Ectodermal cell (in vitro differentiated cells): ENCODE data around the gene CEP41.

ENCODE experiments used
- H3K27ac ChIP-seq: 2 replicates; pipeline ENCODE4 v1.7.0; 2013; ENCODE audit warnings: mild to moderate bottlenecking, low read depth, low read length; ENCODE audit not compliant: insufficient read depth, poor library complexity, severe bottlenecking
- H3K27me3 ChIP-seq: 2 replicates; pipeline ENCODE4 v1.7.0; 2013; ENCODE audit warnings: mild to moderate bottlenecking, low read length; ENCODE audit not compliant: insufficient read depth, control insufficient read depth, poor library complexity, severe bottlenecking
- H3K36me3 ChIP-seq: one replicate; pipeline ENCODE4 v1.7.0; 2013; ENCODE audit warnings: low read length; ENCODE audit not compliant: control insufficient read depth, insufficient read depth
- H3K4me1 ChIP-seq: one replicate; pipeline ENCODE4 v1.7.0; 2013; ENCODE audit warnings: low read length; ENCODE audit not compliant: control insufficient read depth, insufficient read depth
- H3K4me3 ChIP-seq: 2 replicates; pipeline ENCODE4 v1.7.0; 2013; ENCODE audit warnings: low read depth, low read length, control low read depth; ENCODE audit not compliant: insufficient read depth
- H3K9me3 ChIP-seq: 2 replicates; pipeline ENCODE4 v1.7.0; 2013; ENCODE audit warnings: mild to moderate bottlenecking, low read length, moderate library complexity; ENCODE audit not compliant: control insufficient read depth
- WGBS, 2 experiments: methylation state at CpG; one replicate each; pipeline ENCODE4 v1.1.7; 2013; ENCODE audit warnings: missing lambda C conversion rate in 2 of 2; 5-methylcytosine and 5-hydroxymethylcytosine counted together

CEP41 gene

DNA sequence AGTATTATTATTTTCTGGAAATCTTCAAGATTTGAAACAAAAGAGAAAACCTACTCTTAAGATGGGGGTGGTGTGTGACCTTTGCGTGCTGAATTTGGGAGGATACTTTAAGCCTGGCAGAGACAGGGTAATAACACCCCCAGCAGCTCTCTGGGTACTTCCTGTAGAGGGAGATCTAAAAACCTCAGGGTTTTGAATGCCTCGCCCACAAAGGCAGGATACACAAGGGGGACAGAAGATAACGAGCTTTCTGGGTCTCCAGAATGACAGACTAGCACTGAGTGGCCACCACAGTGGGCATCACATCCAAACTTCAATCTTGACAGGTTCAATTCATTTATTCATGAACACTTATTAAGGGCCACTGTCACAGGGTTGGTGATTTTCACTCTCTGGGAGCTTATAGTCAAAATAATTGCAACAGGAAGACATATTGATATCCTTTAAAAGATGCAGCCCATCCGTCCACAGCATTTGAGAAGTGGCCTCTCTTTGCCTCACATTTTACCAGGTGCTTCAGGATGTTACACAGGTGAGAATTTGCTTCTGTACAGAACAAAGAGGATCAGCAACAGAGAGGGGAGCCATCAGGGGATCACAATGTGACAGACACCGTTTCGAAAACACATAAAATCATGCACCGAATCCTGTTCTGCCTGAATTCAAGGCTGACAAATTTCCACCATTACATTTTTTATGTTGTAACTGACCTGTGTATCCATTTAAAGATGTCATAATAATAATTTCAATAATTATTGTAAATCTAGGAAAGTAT lies 46.2 kb downstream of the CEP41 start:
- H3K27me3 ChIP-seq = no peaks in the 10 kb centered on the region
- no peaks in the 10 kb centered on the region for H3K9me3 ChIP-seq
- no peak overlapping the region for H3K27ac ChIP-seq
- no peak overlapping the region for H3K4me3 ChIP-seq
- WGBS, 2 experiments = 87% methylated on average over 7 of the region's 7 CpGs
- peaks cover 7% of the 10 kb centered on the region for H3K4me1 ChIP-seq
- H3K36me3 ChIP-seq = peaks cover 3% of the 10 kb centered on the region

DNA sequence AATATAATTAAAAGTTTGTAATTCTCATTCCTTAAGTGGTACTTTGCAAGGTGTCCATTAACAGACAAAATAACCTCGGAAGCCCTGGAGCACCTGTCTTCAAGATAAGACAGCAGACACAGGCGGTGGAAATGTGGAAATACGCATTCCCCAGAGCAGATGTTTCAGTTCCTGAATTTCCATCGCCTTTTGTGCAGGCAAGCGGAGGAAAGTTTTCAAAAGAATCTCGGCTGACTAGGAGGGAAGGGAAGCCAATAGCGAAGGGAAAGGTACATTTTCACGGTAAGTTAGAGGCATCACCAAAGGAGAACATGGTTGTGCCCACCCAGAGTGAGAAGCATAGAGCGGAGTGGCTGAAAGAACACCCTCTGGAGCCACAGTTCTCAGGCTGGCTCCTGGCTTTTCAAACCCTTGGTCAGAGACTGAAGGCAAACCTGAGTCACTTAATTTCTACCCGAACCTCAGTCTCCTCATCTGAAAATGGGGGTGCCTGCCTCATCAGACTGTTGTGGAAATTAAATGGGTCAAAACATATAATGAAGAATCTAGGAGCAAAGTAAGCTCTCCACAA lies 46.9 kb downstream of the CEP41 start:
- H3K4me1 ChIP-seq = peaks cover 7% of the 10 kb centered on the region
- no peak overlapping the region for H3K4me3 ChIP-seq
- no peak overlapping the region for H3K27ac ChIP-seq
- 90 to 91% methylated on average over 10 of the region's 10 CpGs for WGBS, 2 experiments
- H3K36me3 ChIP-seq = peaks cover 3% of the 10 kb centered on the region
- no peaks in the 10 kb centered on the region for H3K27me3 ChIP-seq
- H3K9me3 ChIP-seq = no peaks in the 10 kb centered on the region

DNA sequence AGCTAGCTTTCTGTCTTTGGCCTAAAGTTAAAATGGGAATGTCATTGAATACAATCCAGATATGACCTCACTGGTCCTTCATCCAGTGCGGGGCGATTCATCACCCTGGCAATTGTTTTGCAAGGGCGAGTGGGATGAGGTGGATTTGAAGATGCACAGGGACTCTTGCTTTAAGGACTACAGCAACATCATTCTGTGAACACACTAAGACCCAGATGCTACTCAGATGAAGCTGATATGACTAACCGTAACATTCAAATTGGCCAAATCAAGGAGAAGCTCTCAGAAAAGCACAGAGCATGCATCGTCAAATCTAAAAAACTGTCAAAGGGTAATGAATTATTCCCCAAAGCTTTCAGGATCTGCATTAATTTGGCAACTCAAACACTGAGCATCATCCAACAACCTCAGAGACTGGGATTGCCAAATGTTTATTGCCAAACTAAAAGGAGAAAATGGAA lies 47.7 kb downstream of the CEP41 start:
- H3K27ac ChIP-seq = no peak overlapping the region
- peaks cover 8% of the 10 kb centered on the region for H3K4me1 ChIP-seq
- H3K4me3 ChIP-seq = no peak overlapping the region
- 95 to 99% methylated on average over 5 of the region's 5 CpGs for WGBS, 2 experiments
- no peaks in the 10 kb centered on the region for H3K27me3 ChIP-seq
- no peaks in the 10 kb centered on the region for H3K9me3 ChIP-seq
- H3K36me3 ChIP-seq = no peaks in the 10 kb centered on the region

DNA sequence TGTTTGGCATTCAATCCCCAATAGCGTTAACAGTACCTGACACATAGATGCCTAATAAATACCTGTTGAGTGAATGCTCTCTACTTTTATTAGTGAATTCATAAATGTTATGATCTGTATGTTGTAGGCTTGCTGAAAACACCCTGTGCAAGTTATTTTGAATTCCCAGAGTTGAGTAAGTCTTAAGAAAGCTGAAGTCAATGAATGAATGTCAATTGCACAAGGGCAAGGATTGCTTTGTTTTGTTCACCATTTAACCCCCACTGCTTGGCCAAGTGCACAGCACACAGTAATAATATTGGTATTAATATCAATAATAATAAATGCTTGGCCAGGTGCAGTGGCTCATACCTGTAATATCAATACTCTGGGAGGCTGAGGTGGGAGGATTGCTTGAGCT lies 50.3 kb downstream of the CEP41 start:
- Histone ChIP-seq H3K4me1 (peaks cover 11% of the 10 kb centered on the region), H3K9me3 (no peaks in the 10 kb centered on the region), H3K36me3 (no peaks in the 10 kb centered on the region), H3K27ac (no peak overlapping the region), H3K27me3 (no peaks in the 10 kb centered on the region), H3K4me3 (no peak overlapping the region)
- 100% methylated on average over 1 of the region's 1 CpG; no CpG with 5 or more reads in 1 of the 2 experiments for WGBS, 2 experiments

DNA sequence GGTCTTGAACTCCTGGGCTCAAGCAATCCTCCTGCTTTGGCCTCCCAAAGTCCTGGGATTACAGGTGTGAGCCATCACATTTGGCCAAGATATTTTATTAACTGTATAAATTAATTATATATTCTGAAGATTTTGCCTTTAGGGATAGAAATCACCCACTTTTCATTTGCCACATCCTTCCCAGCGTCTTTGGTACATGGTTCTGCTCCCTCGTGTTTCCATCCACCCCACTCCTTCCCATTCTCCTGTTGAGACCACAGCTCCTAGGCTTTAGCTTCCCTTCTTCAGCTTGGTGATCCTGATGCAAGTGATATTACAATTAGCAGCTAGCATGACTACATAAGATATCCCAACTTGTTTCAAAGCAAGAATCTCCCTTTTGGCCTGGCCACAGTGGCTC lies 52.1 kb downstream of the CEP41 start:
- no peak overlapping the region for H3K27ac ChIP-seq
- no peaks in the 10 kb centered on the region for H3K27me3 ChIP-seq
- no peak overlapping the region for H3K4me3 ChIP-seq
- 66 to 72% methylated on average over 2 of the region's 2 CpGs for WGBS, 2 experiments
- peaks cover 4% of the 10 kb centered on the region for H3K4me1 ChIP-seq
- H3K36me3 ChIP-seq = no peaks in the 10 kb centered on the region
- no peaks in the 10 kb centered on the region for H3K9me3 ChIP-seq

DNA sequence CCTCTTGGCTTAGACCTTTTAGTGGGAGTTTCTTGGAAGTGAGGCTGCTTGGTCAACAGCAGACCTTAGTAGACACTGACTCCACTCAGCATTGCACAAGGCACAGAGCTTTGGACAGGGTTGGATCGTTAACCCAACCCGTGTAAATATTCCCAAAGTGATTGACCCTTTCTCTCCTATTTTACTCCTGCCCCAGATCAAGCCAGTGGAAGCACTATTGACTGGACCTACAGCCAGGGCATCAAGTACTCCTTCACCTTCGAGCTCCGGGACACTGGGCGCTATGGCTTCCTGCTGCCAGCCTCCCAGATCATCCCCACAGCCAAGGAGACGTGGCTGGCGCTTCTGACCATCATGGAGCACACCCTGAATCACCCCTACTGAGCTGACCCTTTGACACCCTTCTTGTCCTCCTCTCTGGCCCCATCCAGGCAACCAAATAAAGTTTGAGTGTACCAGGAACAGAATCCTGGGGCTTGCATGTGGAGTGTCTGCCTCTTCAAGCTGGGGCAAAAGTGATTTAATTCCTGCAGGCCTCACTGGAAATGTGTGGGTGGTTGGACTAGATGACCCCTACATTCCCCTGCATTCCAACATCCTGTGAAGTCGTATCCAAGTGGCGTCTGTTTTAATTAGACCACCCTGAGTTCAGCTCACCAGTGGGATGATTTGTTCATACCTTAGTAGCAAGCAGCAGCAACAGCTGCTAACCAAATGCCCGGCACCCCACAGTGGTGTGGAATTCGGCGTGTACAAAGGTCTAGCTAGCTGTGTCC lies 53.0 kb downstream of the CEP41 start:
- 92 to 93% methylated on average over 12 of the region's 12 CpGs for WGBS, 2 experiments
- peaks cover 4% of the 10 kb centered on the region for H3K4me1 ChIP-seq
- H3K27ac ChIP-seq = no peak overlapping the region
- H3K36me3 ChIP-seq = no peaks in the 10 kb centered on the region
- no peaks in the 10 kb centered on the region for H3K27me3 ChIP-seq
- H3K4me3 ChIP-seq = no peak overlapping the region
- H3K9me3 ChIP-seq = no peaks in the 10 kb centered on the region

DNA sequence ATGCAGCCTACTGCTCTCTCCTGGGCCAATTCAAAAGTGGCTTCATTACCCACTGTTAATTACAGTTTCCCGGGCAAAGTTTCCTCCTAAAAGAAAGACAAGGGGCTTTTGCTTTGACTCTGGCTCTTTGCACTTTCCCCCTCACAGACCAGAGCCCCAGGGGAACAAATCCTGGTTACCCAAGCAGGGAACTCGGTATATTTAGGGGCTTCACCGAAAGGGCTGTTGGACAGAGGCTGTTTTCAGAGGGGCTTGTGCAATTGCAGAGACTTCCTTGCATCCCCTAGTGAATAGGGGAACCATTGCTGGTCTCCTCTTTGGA lies 53.5 kb downstream of the CEP41 start:
- no peak overlapping the region for H3K27ac ChIP-seq
- H3K4me1 ChIP-seq = peaks cover 4% of the 10 kb centered on the region
- no peaks in the 10 kb centered on the region for H3K36me3 ChIP-seq
- no peak overlapping the region for H3K4me3 ChIP-seq
- 93 to 98% methylated on average over 3 of the region's 3 CpGs for WGBS, 2 experiments
- H3K27me3 ChIP-seq = no peaks in the 10 kb centered on the region
- no peaks in the 10 kb centered on the region for H3K9me3 ChIP-seq

DNA sequence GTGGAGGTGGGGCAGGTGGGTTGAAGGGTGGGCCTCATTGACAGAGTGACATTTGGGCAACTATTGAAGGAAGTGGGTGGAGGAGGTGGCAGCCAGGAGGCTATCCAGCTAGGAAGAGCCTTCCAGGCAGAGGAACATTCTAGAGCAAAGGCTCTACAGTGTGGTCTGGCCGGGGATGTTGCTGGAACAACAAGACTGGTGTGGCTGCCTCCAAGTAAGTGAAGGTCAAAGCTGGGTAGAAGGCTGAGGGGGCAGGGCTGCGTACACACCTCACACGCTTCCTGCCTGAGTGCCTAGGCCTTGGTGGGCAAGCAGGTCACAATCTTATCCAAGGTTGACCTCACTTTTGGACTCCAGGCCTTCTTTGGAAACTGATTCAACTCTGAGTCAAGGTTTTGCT lies 53.9 kb downstream of the CEP41 start:
- H3K27ac ChIP-seq = no peak overlapping the region
- no peaks in the 10 kb centered on the region for H3K9me3 ChIP-seq
- 95 to 96% methylated on average over 3 of the region's 3 CpGs for WGBS, 2 experiments
- H3K36me3 ChIP-seq = no peaks in the 10 kb centered on the region
- H3K4me1 ChIP-seq = peaks cover 4% of the 10 kb centered on the region
- H3K4me3 ChIP-seq = no peak overlapping the region
- H3K27me3 ChIP-seq = no peaks in the 10 kb centered on the region

DNA sequence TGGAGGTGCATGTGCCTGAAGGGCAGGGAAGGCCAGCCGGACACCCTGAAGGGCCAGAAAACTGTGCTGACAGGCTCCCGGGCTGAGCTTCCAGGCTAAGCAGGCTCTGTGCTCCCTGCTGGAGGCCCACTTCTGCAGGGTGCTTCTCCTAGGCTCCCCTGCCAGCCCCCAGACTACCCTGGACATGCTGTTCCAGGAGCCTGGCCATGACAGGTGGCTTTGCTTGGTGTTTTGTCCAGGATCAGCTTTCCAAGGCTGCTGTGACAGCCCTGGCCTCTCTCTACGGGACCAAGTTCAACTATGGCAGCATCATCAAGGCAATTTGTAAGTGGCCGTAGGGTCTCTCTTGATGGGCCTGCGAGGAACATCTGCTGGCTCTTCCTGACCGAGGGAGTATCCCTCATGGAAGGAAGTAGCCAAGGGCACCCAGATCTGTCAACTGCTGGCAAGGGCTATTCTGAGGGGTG lies 55.2 kb downstream of the CEP41 start:
- Histone ChIP-seq H3K27me3 (no peaks in the 10 kb centered on the region), H3K4me3 (no peak overlapping the region), H3K27ac (no peak overlapping the region), H3K36me3 (no peaks in the 10 kb centered on the region), H3K4me1 (peaks cover 7% of the 10 kb centered on the region), H3K9me3 (no peaks in the 10 kb centered on the region)
- 95% methylated on average over 6 of the region's 6 CpGs for WGBS, 2 experiments
